B cell (primary cell): ENCODE measurements around the gene PRKCQ. TPM values are rescaled to one million over a fixed set of nuclear protein-coding genes. Genes with fewer than 3 reads are reported as not detected.

Experiments
- ATAC-seq: fragments of 200-7000 bp; cut with Tn5 transposase; one replicate; pipeline ENCODE4 v1.10.0; 2021; ENCODE audit warnings: low read depth, mild to moderate bottlenecking, moderate number of reproducible peaks, moderate library complexity
- CTCF ChIA-PET: fragments of 350-600 bp; sonication (Branson Sonifier 250); formaldehyde crosslinking; loops from one replicate; lab custom pipeline; 2021; ENCODE audit warnings: antibody characterized with exemption, inconsistent platforms; lab: Charles Lee
- POLR2A ChIA-PET: fragments of 350-600 bp; sonication (Branson Sonifier 250); formaldehyde crosslinking; loops from one replicate; lab custom pipeline; 2021; ENCODE audit warnings: antibody characterized with exemption; lab: Charles Lee
- DNase-seq: peaks from one replicate; pipeline ENCODE4 v3.0.0; 2013
- H2AFZ ChIP-seq: 2 replicates; pipeline ENCODE4 v1.6.1; 2012; ENCODE audit warnings: mild to moderate bottlenecking, low read depth, low read length; ENCODE audit not compliant: insufficient read depth, poor library complexity, severe bottlenecking
- H3K27ac ChIP-seq, 2 donors: 1 replicate in 1 of 2; 2 replicates in 1 of 2; pipeline ENCODE4 v1.5.1; 2012 to 2013; ENCODE audit warnings: low read length in 2 of 2, mild to moderate bottlenecking in 2 of 2, moderate library complexity in 1 of 2
- H3K27me3 ChIP-seq, 4 experiments: fragments of 200-600 bp in 1 of 4; sonication (generic) in 1 of 4; replicated peaks in 1 of 4; 1 replicate in 2 of 4; 2 replicates in 2 of 4; pipeline versions ENCODE4 v1.6.1 to v1.7.0; 2013 to 2016; ENCODE audit warnings: low read length in 3 of 4, mild to moderate bottlenecking in 2 of 4, mixed read lengths in 1 of 4, moderate library complexity in 1 of 4; ENCODE audit not compliant: insufficient read depth in 4 of 4, control insufficient read depth in 3 of 4; ENCODE audit errors: control extremely low read depth in 1 of 4
- H3K36me3 ChIP-seq, 2 experiments: replicated peaks in 1 of 2; 1 replicate in 1 of 2; 2 replicates in 1 of 2; pipeline versions ENCODE4 v1.6.1 to v1.7.1; 2013; ENCODE audit warnings: low read length in 1 of 2; ENCODE audit not compliant: insufficient read depth in 2 of 2, control insufficient read depth in 1 of 2; ENCODE audit errors: control extremely low read depth in 1 of 2, extremely low read depth in 1 of 2
- H3K4me1 ChIP-seq, 2 donors: fragments of 200-600 bp in 1 of 2; sonication (generic) in 1 of 2; 1 replicate in 1 of 2; 2 replicates in 1 of 2; pipeline versions ENCODE4 v1.5.1 to v1.6.1; 2013 to 2017; ENCODE audit warnings: low read length in 2 of 2; ENCODE audit not compliant: control insufficient read depth in 2 of 2, insufficient read depth in 2 of 2
- H3K4me2 ChIP-seq: replicated peaks from 2 replicates; pipeline ENCODE3; 2012; ENCODE audit warnings: mild to moderate bottlenecking, low read depth, low read length; ENCODE audit not compliant: poor library complexity, severe bottlenecking
- H3K4me3 ChIP-seq, 5 experiments: fragments of 200-600 bp in 1 of 5; sonication (generic) in 1 of 5; 1 replicate in 3 of 5; 2 replicates in 2 of 5; pipeline versions ENCODE4 v1.5.1 to v1.7.0; 2011 to 2016; ENCODE audit warnings: low read length in 4 of 5, mild to moderate bottlenecking in 4 of 5, low read depth in 2 of 5, control low read depth in 1 of 5, moderate library complexity in 1 of 5; ENCODE audit not compliant: insufficient read depth in 1 of 5; ENCODE audit errors: control extremely low read depth in 1 of 5, extremely low read depth in 1 of 5
- H3K79me2 ChIP-seq: fragments of 200-600 bp; sonication (generic); one replicate; pipeline ENCODE4 v1.6.0; 2016; ENCODE audit warnings: low read length; ENCODE audit not compliant: control insufficient read depth, insufficient read depth
- H3K9ac ChIP-seq: fragments of 200-600 bp; sonication (generic); 2 replicates; pipeline ENCODE4 v1.6.1; 2017; ENCODE audit warnings: mild to moderate bottlenecking, low read length, moderate library complexity
- H3K9me3 ChIP-seq, 3 donors: one replicate each; pipeline versions ENCODE4 v1.6.1 to v1.7.1; 2013; ENCODE audit warnings: low read length in 2 of 3; ENCODE audit not compliant: control insufficient read depth in 2 of 3, insufficient read depth in 1 of 3; ENCODE audit errors: control extremely low read depth in 1 of 3
- H4K20me1 ChIP-seq: 2 replicates; pipeline ENCODE4 v1.6.0; 2012; ENCODE audit warnings: mild to moderate bottlenecking, low read length; ENCODE audit not compliant: insufficient read depth, control insufficient read depth, poor library complexity, severe bottlenecking
- H3K27ac Mint-ChIP-seq: one replicate; pipeline ENCODE4 v1.8.0; 2021; ENCODE audit warnings: mixed read lengths
- H3K27me3 Mint-ChIP-seq: one replicate; pipeline ENCODE4 v1.8.0; 2021; ENCODE audit warnings: mixed read lengths
- H3K4me1 Mint-ChIP-seq: one replicate; pipeline ENCODE4 v1.8.0; 2021; ENCODE audit warnings: mixed read lengths
- H3K4me3 Mint-ChIP-seq: one replicate; pipeline ENCODE4 v1.8.0; 2021; ENCODE audit warnings: mixed read lengths
- H3K9me3 Mint-ChIP-seq: one replicate; pipeline ENCODE4 v1.8.0; 2022; ENCODE audit warnings: mixed read lengths; ENCODE audit not compliant: insufficient read depth
- CTCF ChIP-seq: fragments of 200-600 bp; IDR thresholded peaks from one replicate; pipeline ENCODE4 v1.8.0; 2022; ENCODE audit warnings: antibody characterized with exemption, mild to moderate bottlenecking
- EZH2 ChIP-seq: IDR thresholded peaks from 2 replicates; pipeline ENCODE4 v1.6.1; 2012; ENCODE audit warnings: borderline replicate concordance, low read depth, mild to moderate bottlenecking, moderate library complexity, low read length; ENCODE audit not compliant: insufficient read depth, poor library complexity, severe bottlenecking
- WGBS: methylation state at CpG from one replicate; pipeline ENCODE4 v1.1.5; 2013; ENCODE audit warnings: missing lambda C conversion rate; ENCODE audit not compliant: insufficient coverage; 5-methylcytosine and 5-hydroxymethylcytosine counted together
- intact Hi-C: fragments of 100-400 bp; cut with micrococcal nuclease; formaldehyde crosslinking; loops from one replicate; pipeline ENCODE4 v1.10.0; 2022
- polyA plus RNA-seq: library from polyadenylated mRNA; depleted of rRNA; stranded (reverse); fragments of >200 nt; gene quantifications from 2 replicates; pipeline ENCODE4 v1.2.3, GENCODE V29; 2012
- total RNA-seq, 2 donors: library from RNA; stranded (reverse); fragments of 120-200 nt in 1 of 2; gene quantifications; 1 replicate in 1 of 2; 2 replicates in 1 of 2; pipeline versions ENCODE4 v1.2.3 to v1.2.4, GENCODE V29; 2013 to 2022

PRKCQ gene
- total and polyA plus RNA-seq, 2 donors (not counting 1 experiment from before 2014, with no cell fraction given): 0.15 to 0.16 TPM

DNA sequence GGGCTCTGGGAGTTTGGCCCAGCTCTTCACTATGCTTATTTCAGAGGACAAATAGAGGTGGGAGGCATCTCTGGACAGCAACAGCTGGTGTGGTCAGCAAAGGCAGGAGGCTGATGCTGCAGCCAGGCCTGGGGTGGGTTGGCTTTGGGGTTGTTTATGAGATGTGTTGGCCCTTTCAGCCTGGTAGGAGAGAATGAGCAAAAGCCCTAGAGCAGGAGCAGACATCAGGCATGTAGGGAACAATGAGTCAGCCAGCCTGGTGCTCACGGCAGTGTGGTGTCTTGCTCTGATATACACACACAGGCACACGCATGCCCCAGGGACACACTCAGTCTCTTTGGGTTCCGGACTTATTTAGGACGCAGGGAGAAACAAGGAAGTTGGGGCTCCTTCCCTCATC, 157.1 kb downstream of the PRKCQ start:
- Histone ChIP-seq H3K27ac (no peak overlapping the region), H3K9me3 (no peaks in the 10 kb centered on the region), H3K36me3 (no peaks in the 10 kb centered on the region), H2AFZ (no peak overlapping the region), H3K79me2 (no peaks in the 10 kb centered on the region), H3K4me3 (no peak overlapping the region), H3K27me3 (peaks cover 0 to 3% (median 0%) of the 10 kb centered on the region in 4 experiments), H3K9ac (no peak overlapping the region), H3K4me1 (no peaks in the 10 kb centered on the region), H3K4me2 (no peak overlapping the region), H4K20me1 (no peaks in the 10 kb centered on the region)
- Mint-ChIP-seq H3K4me1 (no peaks in the 10 kb centered on the region), H3K9me3 (no peaks in the 10 kb centered on the region), H3K27me3 (peaks cover 10% of the 10 kb centered on the region), H3K27ac (no peak overlapping the region), H3K4me3 (no peak overlapping the region)
- ChIA-PET POLR2A (no interaction called here), CTCF (no interaction called here)
- intact Hi-C loops: no loop called here
- WGBS: 100% methylated on average over 2 of the region's 4 CpGs
- DNase-seq: no peak
- TF ChIP-seq EZH2 (no peak), CTCF (no peak)
- no peak for ATAC-seq

- intact Hi-C loops: loop anchor here (5.0 kb wide), 1 partner anchor 999 kb away; no protein-coding TSS in a partner anchor
- H3K27ac Mint-ChIP-seq: no peak overlapping the region
Observed at GRCh38 chr10:6418613-6419216, 161.4 kb downstream of the PRKCQ start.

More at GRCh38 chr10:6418613-6419216, 161.4 kb downstream of the PRKCQ start:
- Mint-ChIP-seq H3K9me3 (no peaks in the 10 kb centered on the region), H3K27me3 (peaks cover 14% of the 10 kb centered on the region), H3K4me3 (no peak overlapping the region), H3K4me1 (no peaks in the 10 kb centered on the region)
- DNase-seq (no peak), ATAC-seq (no peak)
- H4K20me1 ChIP-seq: no peaks in the 10 kb centered on the region
- H3K4me3 ChIP-seq: no peak overlapping the region
- H3K4me2 ChIP-seq: no peak overlapping the region
- CTCF ChIA-PET: interaction anchor here (0.7 to 1.9 kb wide), 5 partner anchors 251 to 1268 kb away, joined by 4 to 16 read pairs (median 7); no protein-coding TSS in a partner anchor
- no peaks in the 10 kb centered on the region for H3K36me3 ChIP-seq
- H3K27ac ChIP-seq: no peak overlapping the region
- TF ChIP-seq CTCF: no peak
- no peak for TF ChIP-seq EZH2
- POLR2A ChIA-PET: no interaction called here
- no peak overlapping the region for H3K9ac ChIP-seq
- H3K79me2 ChIP-seq: no peaks in the 10 kb centered on the region
- no peaks in the 10 kb centered on the region for H3K9me3 ChIP-seq
- H2AFZ ChIP-seq: no peak overlapping the region
- no CpG with 5 or more reads among the region's 2 CpGs for WGBS
- H3K27me3 ChIP-seq: no peaks in the 10 kb centered on the region
- no peaks in the 10 kb centered on the region for H3K4me1 ChIP-seq
